PFSK-1 (cell line): ENCODE measurements around the gene KMT5B.

ENCODE experiments used
- POLR2AphosphoS5 ChIP-seq: IDR thresholded peaks from 2 replicates; pipeline ENCODE4 v1.6.1; 2012; ENCODE audit warnings: low read depth, mild to moderate bottlenecking, control low read depth, low read length, moderate library complexity
- REST ChIP-seq, 2 experiments: IDR thresholded peaks; 2 replicates each; pipeline versions ENCODE4 v1.6.1 to v1.8.0; 2011 to 2012; ENCODE audit warnings: low read depth in 2 of 2, low read length in 2 of 2, control low read depth in 1 of 2, inconsistent platforms in 1 of 2, mild to moderate bottlenecking in 1 of 2, moderate library complexity in 1 of 2; ENCODE audit not compliant: insufficient read depth in 1 of 2
- SIN3A ChIP-seq: IDR thresholded peaks from 2 replicates; pipeline ENCODE4 v1.6.1; 2012; ENCODE audit warnings: mild to moderate bottlenecking, low read length, moderate library complexity, borderline replicate concordance; ENCODE audit not compliant: insufficient read depth
- TAF1 ChIP-seq: IDR thresholded peaks from 2 replicates; pipeline ENCODE4 v1.6.1; 2012; ENCODE audit warnings: low read length, control low read depth, borderline replicate concordance; ENCODE audit not compliant: insufficient read depth

GRCh38 chr11:68212421-68213134, 518 bp downstream of the KMT5B start:
- no peak for TF ChIP-seq TAF1
- TF ChIP-seq REST (IDR thresholded peaks at IDR 0.05; ENCODE audit: insufficient read depth in 1 of 2, low read depth in 2 of 2, low read length in 2 of 2) = no peak
- TF ChIP-seq POLR2AphosphoS5 = no peak
- TF ChIP-seq SIN3A = peak; percentile 68; the same call in 1 of the 2 replicates
